Upper lobe of right lung (tissue), 1 donor: Measurements from ENCODE around the gene MAPK8IP1. TPM values are rescaled to one million over a fixed set of nuclear protein-coding genes. Genes with fewer than 3 reads are reported as not detected.

Experiments used
- ATAC-seq: fragments of 200-7000 bp; cut with Tn5 transposase; one replicate; pipeline ENCODE4 v1.9.1; 2020; ENCODE audit warnings: mild to moderate bottlenecking, moderate library complexity
- DNase-seq: peaks from one replicate; pipeline ENCODE4 v3.0.0-alpha.2; 2020
- H3K27ac ChIP-seq: fragments of 200-600 bp; one replicate; pipeline ENCODE4 v1.8.0; 2022
- H3K27me3 ChIP-seq: fragments of 200-600 bp; one replicate; pipeline ENCODE4 v1.8.0; 2022; ENCODE audit warnings: mild to moderate bottlenecking
- H3K36me3 ChIP-seq: fragments of 200-600 bp; one replicate; pipeline ENCODE4 v1.8.0; 2022
- H3K4me1 ChIP-seq: fragments of 200-600 bp; one replicate; pipeline ENCODE4 v1.8.0; 2022
- H3K4me3 ChIP-seq: fragments of 200-600 bp; one replicate; pipeline ENCODE4 v1.8.0; 2022; ENCODE audit warnings: mild to moderate bottlenecking
- H3K9me3 ChIP-seq: fragments of 200-600 bp; one replicate; pipeline ENCODE4 v1.8.0; 2022
- CTCF ChIP-seq: fragments of 200-600 bp; IDR thresholded peaks from one replicate; pipeline ENCODE4 v1.8.0; 2022; ENCODE audit warnings: antibody characterized with exemption
- intact Hi-C: fragments of 100-400 bp; cut with DNase I; formaldehyde crosslinking; loops from one replicate; pipeline ENCODE4 v1.11.0; 2022
- total RNA-seq: library from RNA; stranded (reverse); fragmentation: NEBNext Ultra II Directional; extraction: Animal tissue kit (Norgen Biotek cat#: 25700); gene quantifications from one replicate; pipeline ENCODE4 v1.2.1, GENCODE V29; 2021
- donor health status: DM: no; HTN: yes; CAD: no; lungs with severe emphysema.

Gene MAPK8IP1
- total RNA-seq, 1 donor from 2014 or later: 6.4 TPM

DNA sequence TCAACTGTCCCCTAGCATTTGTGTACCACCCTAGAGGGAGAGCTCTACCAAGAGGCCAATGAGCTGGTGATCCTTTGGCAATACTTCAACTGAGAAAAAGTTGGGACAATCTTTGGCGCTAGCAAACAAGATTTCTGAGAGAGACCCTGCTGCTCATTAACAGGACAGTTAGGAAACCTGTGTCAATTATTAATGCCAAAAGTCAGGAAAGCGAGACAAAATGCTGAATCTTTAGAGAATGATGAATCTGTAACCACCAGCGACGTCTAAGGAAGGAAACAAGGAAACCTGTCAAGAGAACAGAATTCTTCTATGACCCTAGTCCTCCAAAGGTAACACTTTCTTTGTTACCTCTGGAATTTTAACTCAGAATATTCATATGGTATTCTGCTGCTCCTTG lies 56.9 kb downstream of the MAPK8IP1 start:
- DNase-seq: no peak
- no peak for ATAC-seq
- Histone ChIP-seq H3K27me3 (no peaks in the 10 kb centered on the region), H3K36me3 (peaks cover 68% of the 10 kb centered on the region), H3K27ac (no peak overlapping the region), H3K4me3 (no peak overlapping the region), H3K4me1 (no peaks in the 10 kb centered on the region), H3K9me3 (no peaks in the 10 kb centered on the region)
- intact Hi-C loops: no loop called here
- no peak for TF ChIP-seq CTCF

DNA sequence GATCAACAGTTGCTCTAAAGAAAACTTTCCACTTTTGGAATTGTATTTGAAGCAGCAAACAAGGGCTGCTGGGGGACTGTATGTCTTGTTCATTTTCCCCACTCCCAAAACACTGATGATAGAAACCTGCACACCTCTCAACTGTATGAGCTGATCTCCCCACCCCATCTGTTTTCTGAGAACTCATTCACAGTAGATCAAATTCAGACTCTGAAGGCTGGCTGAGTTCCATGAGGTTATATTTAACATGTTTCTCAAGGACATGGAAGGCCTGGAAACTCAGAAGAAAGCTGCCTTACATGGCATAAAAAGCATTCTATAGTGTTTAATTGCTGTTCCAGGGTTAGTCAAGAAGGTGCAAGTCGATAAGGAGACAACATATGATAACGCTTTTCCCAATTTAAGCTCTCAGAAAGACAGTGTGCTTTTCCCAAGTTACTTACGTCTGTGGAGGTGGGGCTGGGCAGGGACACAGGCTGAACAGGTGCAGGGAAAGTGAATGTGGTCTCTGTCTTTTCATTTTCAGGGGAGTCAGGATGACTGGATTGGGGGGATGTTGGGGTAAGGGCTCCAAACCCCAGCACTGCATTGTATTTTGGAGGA lies 60.0 kb downstream of the MAPK8IP1 start:
- no peak overlapping the region for H3K27ac ChIP-seq
- H3K27me3 ChIP-seq: no peaks in the 10 kb centered on the region
- peaks cover 88% of the 10 kb centered on the region for H3K36me3 ChIP-seq
- H3K9me3 ChIP-seq: no peaks in the 10 kb centered on the region
- H3K4me3 ChIP-seq: no peak overlapping the region
- no peak for TF ChIP-seq CTCF
- ATAC-seq (no peak), DNase-seq (no peak)
- H3K4me1 ChIP-seq: no peaks in the 10 kb centered on the region
- intact Hi-C loops: no loop called here

DNA sequence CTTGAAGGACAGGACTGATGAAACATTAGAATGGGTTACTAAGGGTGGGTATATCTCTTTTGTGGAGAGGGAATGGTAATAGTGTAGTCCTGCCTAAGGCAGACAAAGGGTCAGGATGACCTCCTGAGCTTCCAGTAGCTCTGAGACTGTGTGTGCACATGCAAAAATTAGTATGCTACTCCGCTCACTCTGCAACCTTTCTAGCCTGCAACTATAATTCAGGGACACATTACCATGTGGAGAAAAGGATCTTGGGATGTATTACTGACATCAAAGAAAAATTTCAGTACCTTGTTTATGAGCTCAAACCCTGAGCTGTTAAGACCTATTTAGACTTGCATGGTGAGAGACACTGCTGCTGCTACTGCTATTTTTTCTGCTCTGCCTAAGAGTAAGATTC lies 62.4 kb downstream of the MAPK8IP1 start:
- DNase-seq: no peak
- no peak overlapping the region for H3K27ac ChIP-seq
- no peaks in the 10 kb centered on the region for H3K9me3 ChIP-seq
- no peak overlapping the region for H3K4me3 ChIP-seq
- no peak for ATAC-seq
- peaks cover 96% of the 10 kb centered on the region for H3K36me3 ChIP-seq
- H3K27me3 ChIP-seq: no peaks in the 10 kb centered on the region
- intact Hi-C loops: no loop called here
- no peaks in the 10 kb centered on the region for H3K4me1 ChIP-seq
- TF ChIP-seq CTCF: no peak

DNA sequence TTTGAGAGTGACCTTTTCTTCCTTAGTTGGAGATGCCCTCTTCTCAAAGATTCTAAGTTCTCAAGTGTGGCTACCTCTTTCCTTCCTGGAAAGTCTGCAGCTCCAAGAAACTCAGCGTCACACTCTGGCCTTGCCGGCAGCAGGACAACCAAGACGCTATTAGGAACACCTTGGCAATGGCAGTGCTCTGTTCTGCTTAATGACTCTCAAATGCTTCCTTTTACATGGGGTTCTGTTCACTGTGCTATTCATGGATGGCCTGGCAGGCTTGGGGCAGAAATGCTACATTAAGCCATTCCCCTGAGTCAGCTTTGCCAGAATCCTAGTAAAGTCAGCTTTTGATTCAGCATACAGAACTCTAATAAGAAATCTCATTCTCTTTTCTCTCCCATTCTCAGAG lies 62.9 kb downstream of the MAPK8IP1 start:
- no peak for DNase-seq
- H3K36me3 ChIP-seq: peaks cover 97% of the 10 kb centered on the region

GRCh38 chr11:45949992-45950407 lies 64.5 kb downstream of the MAPK8IP1 start:
- ATAC-seq (no peak), DNase-seq (no peak)
- no peak for TF ChIP-seq CTCF
- Histone ChIP-seq H3K27ac (no peak overlapping the region), H3K4me3 (no peak overlapping the region), H3K27me3 (no peaks in the 10 kb centered on the region), H3K36me3 (peaks cover 91% of the 10 kb centered on the region), H3K9me3 (no peaks in the 10 kb centered on the region), H3K4me1 (no peaks in the 10 kb centered on the region)
- intact Hi-C loops: no loop called here

More for the DNA sequence above, 62.9 kb downstream of the MAPK8IP1 start:
- intact Hi-C loops: no loop called here
- TF ChIP-seq CTCF: no peak
- Histone ChIP-seq H3K4me3 (no peak overlapping the region), H3K27me3 (no peaks in the 10 kb centered on the region), H3K9me3 (no peaks in the 10 kb centered on the region), H3K27ac (no peak overlapping the region), H3K4me1 (no peaks in the 10 kb centered on the region)
- no peak for ATAC-seq

Other genes with a start within 250 kb of the MAPK8IP1 start
- 4.9 TPM for gene CHST1, start 220.0 kb upstream of the MAPK8IP1 start, total RNA-seq
- 25.1 TPM for gene SLC35C1, start 80.5 kb upstream of the MAPK8IP1 start, total RNA-seq
- 54.2 TPM for gene CRY2, start 38.2 kb upstream of the MAPK8IP1 start, total RNA-seq
- gene FREY1, start 21.6 kb downstream of the MAPK8IP1 start, total RNA-seq: 0.75 TPM
- 27.6 TPM for gene PEX16, start 32.2 kb downstream of the MAPK8IP1 start, total RNA-seq
- gene LARGE2, start 37.0 kb downstream of the MAPK8IP1 start, total RNA-seq: 6.0 TPM
- gene PHF21A, start 235.8 kb downstream of the MAPK8IP1 start, total RNA-seq: 45.4 TPM